ENCODE measurements around the gene ANKS1A. TPM values are rescaled to one million over a fixed set of nuclear protein-coding genes. Genes with fewer than 3 reads are reported as not detected.

ANKS1A gene
- total RNA-seq, 1 donor from 2014 or later, result 33.5 TPM

DNA sequence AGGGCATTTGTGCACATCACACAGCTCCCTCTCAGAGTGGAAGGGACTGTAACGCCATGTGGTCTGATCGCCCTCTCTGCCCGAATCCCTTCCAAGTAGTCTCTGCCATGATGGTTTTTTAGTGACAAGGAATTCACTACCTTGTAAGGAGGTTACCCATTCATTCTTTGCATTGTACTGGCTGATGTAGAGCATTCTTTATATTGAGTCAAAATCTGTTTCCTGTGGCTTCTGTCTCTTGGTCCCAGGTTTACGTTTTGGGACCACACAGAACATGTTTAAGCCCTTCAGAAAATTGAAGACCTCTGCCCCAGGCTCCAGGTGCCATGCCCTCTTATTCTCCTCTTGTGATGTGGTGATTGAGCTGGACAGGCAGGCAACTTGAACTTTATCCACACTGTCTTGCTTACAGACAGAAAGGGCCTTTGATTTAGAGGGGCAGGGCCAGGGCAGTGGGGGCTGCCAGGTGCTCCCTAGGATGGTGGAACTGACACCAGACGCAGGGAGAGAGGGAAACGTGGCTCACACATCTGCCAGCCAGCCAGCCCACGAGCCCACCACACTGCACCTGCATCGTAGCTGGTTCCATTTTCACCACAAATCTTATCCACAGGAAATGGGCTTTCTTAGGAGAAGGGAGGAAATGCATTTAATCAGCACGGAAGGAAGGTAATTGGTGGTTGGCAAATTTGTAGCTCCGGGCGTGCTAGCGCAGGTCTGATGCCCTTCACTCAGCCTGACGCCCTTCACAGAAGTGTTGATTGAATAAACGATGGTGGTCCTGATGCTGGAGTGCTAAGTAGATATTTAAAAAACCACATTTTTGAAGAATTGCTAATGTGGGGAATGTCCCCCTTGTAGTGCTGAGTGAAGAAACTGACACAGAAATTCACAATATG is 173.9 kb downstream of the ANKS1A start:
- H3K9me3 ChIP-seq (replicated peaks), result no peaks in the 10 kb centered on the region
- peaks cover 79% of the 10 kb centered on the region for H3K4me1 ChIP-seq
- H3K27ac ChIP-seq (replicated peaks), result peak overlapping the region; percentile 72
- intact Hi-C loops (cut with micrococcal nuclease), result loop anchor here (5.0 kb wide), 1 partner anchor 41 kb away; no protein-coding TSS in a partner anchor
- no peak overlapping the region for H3K4me3 ChIP-seq
- TF ChIP-seq, protein P1, sequence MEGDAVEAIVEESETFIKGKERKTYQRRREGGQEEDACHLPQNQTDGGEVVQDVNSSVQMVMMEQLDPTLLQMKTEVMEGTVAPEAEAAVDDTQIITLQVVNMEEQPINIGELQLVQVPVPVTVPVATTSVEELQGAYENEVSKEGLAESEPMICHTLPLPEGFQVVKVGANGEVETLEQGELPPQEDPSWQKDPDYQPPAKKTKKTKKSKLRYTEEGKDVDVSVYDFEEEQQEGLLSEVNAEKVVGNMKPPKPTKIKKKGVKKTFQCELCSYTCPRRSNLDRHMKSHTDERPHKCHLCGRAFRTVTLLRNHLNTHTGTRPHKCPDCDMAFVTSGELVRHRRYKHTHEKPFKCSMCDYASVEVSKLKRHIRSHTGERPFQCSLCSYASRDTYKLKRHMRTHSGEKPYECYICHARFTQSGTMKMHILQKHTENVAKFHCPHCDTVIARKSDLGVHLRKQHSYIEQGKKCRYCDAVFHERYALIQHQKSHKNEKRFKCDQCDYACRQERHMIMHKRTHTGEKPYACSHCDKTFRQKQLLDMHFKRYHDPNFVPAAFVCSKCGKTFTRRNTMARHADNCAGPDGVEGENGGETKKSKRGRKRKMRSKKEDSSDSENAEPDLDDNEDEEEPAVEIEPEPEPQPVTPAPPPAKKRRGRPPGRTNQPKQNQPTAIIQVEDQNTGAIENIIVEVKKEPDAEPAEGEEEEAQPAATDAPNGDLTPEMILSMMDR (IDR thresholded peaks at IDR 0.05; ENCODE audit: borderline replicate concordance), result no peak
- no peaks in the 10 kb centered on the region for H3K27me3 ChIP-seq (ENCODE audit: low read depth)
- no peak for DNase-seq
- H3K36me3 ChIP-seq, result peaks cover 79% of the 10 kb centered on the region

DNA sequence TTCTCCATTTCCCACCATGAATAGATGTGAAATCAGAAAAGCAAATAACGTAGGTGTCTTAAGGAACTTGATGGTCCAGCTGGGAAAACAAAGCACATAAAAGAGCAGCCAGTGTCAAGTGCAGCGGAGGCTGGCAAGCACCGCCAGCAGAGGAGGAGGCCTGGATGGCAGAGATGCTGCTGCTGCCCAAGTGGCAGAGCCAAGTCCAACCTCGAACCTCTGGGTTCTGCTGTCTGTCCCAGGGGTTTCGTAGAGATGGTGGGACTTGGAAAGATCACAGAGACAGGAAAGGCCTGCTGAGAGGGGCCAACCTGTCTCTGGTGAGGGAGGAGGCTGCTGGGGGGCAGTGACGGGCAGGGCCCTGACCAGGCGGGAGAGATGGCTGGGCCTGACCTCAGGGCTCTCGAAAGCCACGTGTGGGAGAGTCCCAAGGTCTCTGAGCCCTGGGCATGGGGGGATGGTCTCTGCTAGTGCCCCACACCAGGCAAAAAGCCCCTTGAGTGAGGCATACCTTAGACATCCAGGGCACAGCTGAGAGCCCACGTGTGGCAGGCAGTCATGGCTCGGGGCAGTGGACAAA is 174.7 kb downstream of the ANKS1A start:
- peaks cover 76% of the 10 kb centered on the region for H3K36me3 ChIP-seq
- TF ChIP-seq, protein P1 (IDR thresholded peaks at IDR 0.05; ENCODE audit: borderline replicate concordance), result no peak
- H3K27ac ChIP-seq (replicated peaks), result peak overlapping the region; percentile 72
- no peak for DNase-seq
- H3K27me3 ChIP-seq (ENCODE audit: low read depth), result no peaks in the 10 kb centered on the region
- intact Hi-C loops (cut with micrococcal nuclease), result loop anchor here (5.0 kb wide), 1 partner anchor 41 kb away; no protein-coding TSS in a partner anchor
- H3K4me3 ChIP-seq, result no peak overlapping the region
- H3K4me1 ChIP-seq, result peaks cover 79% of the 10 kb centered on the region
- H3K9me3 ChIP-seq (replicated peaks), result no peaks in the 10 kb centered on the region

DNA sequence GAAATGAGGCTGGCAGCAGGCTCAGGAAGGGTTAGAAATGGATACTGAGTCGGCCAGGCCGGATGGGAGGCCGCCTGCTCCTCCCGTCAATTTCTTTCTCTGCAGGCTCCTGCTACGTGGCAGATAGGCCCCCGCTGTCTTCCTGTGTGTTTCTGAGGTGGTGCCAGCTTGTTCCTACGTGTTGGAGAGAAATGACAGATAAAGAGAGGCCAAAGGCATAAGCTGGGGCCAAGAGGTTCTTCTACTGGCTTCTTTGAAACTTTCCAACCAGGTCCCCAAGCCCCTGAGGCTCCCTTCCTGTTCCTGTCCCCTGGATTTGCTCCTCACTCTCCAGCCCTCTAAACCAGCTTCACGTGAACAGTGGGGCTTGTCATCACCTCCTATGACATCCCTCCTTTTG is 175.2 kb downstream of the ANKS1A start:
- Histone ChIP-seq H3K36me3 (peaks cover 71% of the 10 kb centered on the region), H3K27me3 (ENCODE audit: low read depth) (no peaks in the 10 kb centered on the region), H3K4me1 (peaks cover 76% of the 10 kb centered on the region), H3K9me3 (replicated peaks) (no peaks in the 10 kb centered on the region), H3K27ac (replicated peaks) (peak overlapping the region; percentile 72), H3K4me3 (no peak overlapping the region)
- TF ChIP-seq, protein P1 (IDR thresholded peaks at IDR 0.05; ENCODE audit: borderline replicate concordance), result no peak
- intact Hi-C loops (cut with micrococcal nuclease), result loop anchor here (5.0 kb wide), 1 partner anchor 42 kb away; no protein-coding TSS in a partner anchor
- no peak for DNase-seq

DNA sequence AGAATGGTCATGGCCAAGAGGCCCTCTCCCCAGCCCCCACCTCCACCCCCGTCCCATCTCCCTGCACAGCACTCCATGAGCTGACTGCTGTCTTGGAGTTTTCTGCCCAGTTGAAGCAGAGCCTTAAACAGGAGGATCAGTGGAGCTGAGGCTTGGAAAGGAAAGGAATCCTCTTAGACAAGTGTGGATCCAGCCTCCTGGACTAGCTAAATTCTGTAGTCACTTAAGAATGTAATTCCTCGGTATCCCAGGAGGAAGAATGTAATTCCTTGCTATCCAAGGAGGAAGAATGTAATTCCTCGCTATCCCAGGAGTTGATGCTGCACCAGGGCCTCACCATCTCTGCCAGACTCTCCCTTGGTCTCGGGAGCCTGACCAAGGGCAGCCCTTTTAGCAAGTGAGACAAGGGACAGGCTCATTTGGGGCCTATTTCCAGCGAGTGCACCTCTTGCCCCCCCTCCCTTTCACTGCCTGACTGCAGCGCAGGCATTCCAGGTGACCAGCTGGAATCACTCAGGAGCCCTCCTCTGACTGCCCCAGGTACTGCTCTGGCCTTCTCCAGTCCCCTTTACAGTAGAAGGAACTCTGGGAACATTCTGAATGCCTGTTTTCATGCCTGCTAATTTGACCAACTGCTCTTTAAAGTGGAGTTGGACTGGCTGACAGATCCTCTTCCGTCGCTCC is 175.8 kb downstream of the ANKS1A start:
- H3K27ac ChIP-seq (replicated peaks), result peak overlapping the region; percentile 72
- intact Hi-C loops (cut with micrococcal nuclease), result loop anchor here (5.0 kb wide), 1 partner anchor 43 kb away; no protein-coding TSS in a partner anchor
- DNase-seq, result no peak
- peaks cover 70% of the 10 kb centered on the region for H3K4me1 ChIP-seq
- TF ChIP-seq, protein P1 (IDR thresholded peaks at IDR 0.05; ENCODE audit: borderline replicate concordance), result peak; percentile 18
- H3K27me3 ChIP-seq (ENCODE audit: low read depth), result no peaks in the 10 kb centered on the region
- peaks cover 65% of the 10 kb centered on the region for H3K36me3 ChIP-seq
- H3K4me3 ChIP-seq, result no peak overlapping the region
- no peaks in the 10 kb centered on the region for H3K9me3 ChIP-seq (replicated peaks)

DNA sequence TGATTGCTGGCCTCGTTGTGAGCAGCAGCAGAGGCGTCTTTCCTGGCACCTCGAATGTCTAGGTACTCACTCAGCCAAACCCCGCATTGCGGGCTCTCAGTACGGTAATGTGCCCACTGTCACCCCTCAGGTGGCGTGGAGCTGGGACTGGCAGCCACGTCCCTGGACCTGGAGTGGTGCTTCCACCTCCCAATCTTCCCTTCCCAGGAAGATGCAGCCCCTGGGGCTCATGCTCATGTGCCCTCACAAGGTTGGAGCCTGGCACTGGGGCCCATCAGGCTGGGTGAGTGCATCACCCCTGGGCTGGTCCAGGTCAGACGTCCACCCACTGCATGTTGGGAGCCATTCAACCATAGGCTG is 176.4 kb downstream of the ANKS1A start:
- H3K4me1 ChIP-seq, result peaks cover 65% of the 10 kb centered on the region
- peaks cover 60% of the 10 kb centered on the region for H3K36me3 ChIP-seq
- H3K27me3 ChIP-seq (ENCODE audit: low read depth), result no peaks in the 10 kb centered on the region
- intact Hi-C loops (cut with micrococcal nuclease), result no loop called here
- no peak for DNase-seq
- TF ChIP-seq, protein P1 (IDR thresholded peaks at IDR 0.05; ENCODE audit: borderline replicate concordance), result no peak
- H3K4me3 ChIP-seq, result no peak overlapping the region
- H3K9me3 ChIP-seq (replicated peaks), result no peaks in the 10 kb centered on the region
- peak overlapping the region; percentile 72 for H3K27ac ChIP-seq (replicated peaks)
